BE2C (cell line): Measurements from ENCODE around the gene HTRA2.

Experiments
- DNase-seq: peaks from one replicate; pipeline ENCODE4 v3.0.0-alpha.2; 2020
- H3K27me3 ChIP-seq: fragments of 250-450 bp; sonication (Bioruptor Pico); 2 replicates; pipeline ENCODE4 v1.5.1; 2020; ENCODE audit warnings: mild to moderate bottlenecking
- H3K36me3 ChIP-seq: fragments of 250-450 bp; sonication (Bioruptor Pico); 2 replicates; pipeline ENCODE4 v1.5.1; 2020; ENCODE audit warnings: mild to moderate bottlenecking
- H3K4me1 ChIP-seq: fragments of 250-450 bp; sonication (Bioruptor Pico); 2 replicates; pipeline ENCODE4 v1.5.1; 2020
- H3K4me3 ChIP-seq: 2 replicates; pipeline ENCODE4 v1.5.1; 2011; ENCODE audit warnings: low read depth, low read length
- H3K9me3 ChIP-seq: fragments of 250-450 bp; sonication (Bioruptor Pico); 2 replicates; pipeline ENCODE4 v1.5.1; 2020
- CTCF ChIP-seq: IDR thresholded peaks from 2 replicates; pipeline ENCODE4 v1.5.1; 2012; ENCODE audit warnings: mild to moderate bottlenecking, low read depth, low read length

The HTRA2 gene

DNA sequence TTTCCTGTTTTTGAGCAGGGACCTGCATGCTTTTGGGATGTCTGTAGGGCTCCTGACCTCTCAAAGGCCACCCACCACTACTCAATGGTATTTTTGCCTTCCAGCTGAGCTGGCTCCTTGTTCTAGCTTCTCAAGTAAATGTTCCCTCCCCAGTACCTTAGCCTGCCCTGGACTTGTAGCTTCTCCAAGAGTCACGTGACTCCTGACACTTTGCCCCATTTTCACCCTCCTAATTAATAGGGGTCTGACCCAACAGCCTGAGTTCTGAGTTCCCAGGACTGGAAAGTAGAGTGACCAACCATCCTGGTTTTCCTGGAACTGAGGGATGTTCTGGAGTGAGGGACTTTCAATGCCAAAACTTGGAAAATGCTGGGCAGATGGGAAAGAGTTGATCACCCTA is 34.3 kb upstream of the HTRA2 start:
- Histone ChIP-seq H3K9me3 (no peaks in the 10 kb centered on the region), H3K36me3 (no peaks in the 10 kb centered on the region), H3K27me3 (no peaks in the 10 kb centered on the region), H3K4me3 (no peak overlapping the region), H3K4me1 (no peaks in the 10 kb centered on the region; the same call in 1 of the 2 replicates)
- DNase-seq, result no peak
- no peak for TF ChIP-seq CTCF

- Histone ChIP-seq H3K4me3 (no peak overlapping the region), H3K36me3 (no peaks in the 10 kb centered on the region), H3K9me3 (no peaks in the 10 kb centered on the region), H3K27me3 (no peaks in the 10 kb centered on the region), H3K4me1 (peaks cover 5% of the 10 kb centered on the region; the same call in 1 of the 2 replicates)
- TF ChIP-seq CTCF, result no peak
- DNase-seq, result no peak
Measured at GRCh38 chr2:74496997-74497776, 32.5 kb upstream of the HTRA2 start.

DNA sequence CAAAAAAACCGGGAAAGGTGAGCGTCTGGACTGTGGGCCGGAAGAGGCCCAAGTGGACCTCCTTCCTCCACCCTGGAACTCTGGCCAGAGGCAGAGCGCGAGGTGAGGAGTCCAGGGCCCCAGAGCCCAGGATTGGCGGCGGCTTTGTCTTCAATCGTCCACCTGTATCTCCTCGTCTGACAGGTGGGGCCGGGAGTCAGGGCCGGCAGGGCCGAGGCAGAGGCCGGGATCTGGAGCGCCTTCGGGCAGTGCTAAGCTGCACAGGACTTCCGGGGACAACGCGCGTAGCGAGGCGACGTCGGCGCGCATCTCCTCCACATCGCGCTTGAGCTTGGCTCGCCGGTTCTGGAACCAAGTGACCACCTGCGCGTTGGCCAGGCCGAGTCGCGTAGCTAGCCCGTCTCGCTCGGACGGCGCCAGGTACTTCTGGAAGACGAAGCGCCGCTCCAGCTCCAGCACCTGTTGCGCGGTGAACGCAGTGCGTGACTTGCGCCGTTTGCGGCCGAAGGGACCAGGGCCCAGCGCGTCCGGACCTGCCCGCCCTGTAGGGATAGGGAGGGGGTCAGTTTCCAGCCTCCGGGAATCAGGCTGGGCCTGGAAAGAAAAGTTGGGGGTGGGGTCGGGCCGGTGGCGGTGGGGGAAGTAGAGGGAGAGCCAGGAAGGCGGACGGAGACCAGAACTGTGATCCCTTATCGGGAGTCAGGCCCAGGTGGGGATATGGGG is 31.8 kb upstream of the HTRA2 start:
- no peaks in the 10 kb centered on the region for H3K9me3 ChIP-seq
- TF ChIP-seq CTCF, result no peak
- no peaks in the 10 kb centered on the region; the same call in 1 of the 2 replicates for H3K36me3 ChIP-seq
- H3K27me3 ChIP-seq, result no peaks in the 10 kb centered on the region
- no peak overlapping the region for H3K4me3 ChIP-seq
- H3K4me1 ChIP-seq, result peaks cover 5% of the 10 kb centered on the region; the same call in 1 of the 2 replicates
- DNase-seq, result no peak

- Histone ChIP-seq H3K27me3 (no peaks in the 10 kb centered on the region), H3K9me3 (no peaks in the 10 kb centered on the region), H3K4me3 (peak overlapping the region; percentile 61), H3K4me1 (peaks cover 5% of the 10 kb centered on the region; the same call in 1 of the 2 replicates), H3K36me3 (no peaks in the 10 kb centered on the region; the same call in 1 of the 2 replicates)
- peak; percentile 55 for DNase-seq
- no peak for TF ChIP-seq CTCF
Measured at GRCh38 chr2:74498500-74499266, 31.1 kb upstream of the HTRA2 start.

- no peak for DNase-seq
- no peak for TF ChIP-seq CTCF
- Histone ChIP-seq H3K27me3 (no peaks in the 10 kb centered on the region), H3K4me1 (peaks cover 5% of the 10 kb centered on the region; the same call in 1 of the 2 replicates), H3K36me3 (peaks cover 4% of the 10 kb centered on the region), H3K4me3 (peak within 1 kb of the TSS; percentile 61), H3K9me3 (no peaks in the 10 kb centered on the region)
Measured at GRCh38 chr2:74499267-74499939, 30.3 kb upstream of the HTRA2 start, which contains the start of gene LBX2. TSS of gene LBX2 (minus strand) at chr2:74499603. CDS start at chr2:74499537, 66 bp downstream.
